ENCODE measurements around the gene DLK1.

DLK1 gene

DNA sequence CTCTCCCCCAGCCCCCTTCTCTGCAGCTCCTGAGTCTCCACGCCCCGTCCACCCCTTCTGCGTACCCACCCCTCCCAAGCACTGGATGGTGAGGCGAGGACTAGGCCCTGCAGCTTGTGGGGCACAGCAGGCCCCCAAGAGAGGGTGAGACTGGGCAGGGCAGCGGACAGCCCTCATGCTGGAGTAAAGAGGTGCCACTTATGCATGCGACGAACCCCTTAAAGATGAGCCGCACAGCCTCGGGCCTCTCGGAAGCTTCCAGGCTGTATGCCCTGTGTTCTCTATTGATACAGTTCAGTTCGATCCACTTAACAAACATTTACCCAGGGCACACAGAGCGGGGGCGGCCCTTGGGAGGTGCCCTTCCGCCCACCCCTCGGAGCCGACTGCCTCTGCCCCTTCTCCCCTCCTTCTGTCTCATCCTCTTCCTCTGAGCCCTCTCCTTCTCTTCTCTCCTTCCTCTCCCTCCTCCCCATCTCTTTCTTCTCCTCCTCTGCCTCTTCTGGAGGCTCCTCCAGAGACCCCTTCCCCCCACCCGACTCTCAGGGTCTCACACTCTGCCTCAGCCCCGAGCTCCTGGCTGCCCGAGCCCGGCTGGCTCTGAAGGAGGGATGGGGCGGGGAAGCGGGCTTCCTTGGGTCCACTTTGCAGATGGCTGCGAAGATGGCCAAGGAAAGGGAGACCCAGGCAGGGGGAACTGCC is 32.7 kb upstream of the DLK1 start:
- DNase-seq (ENCODE audit: low spot score): no peak

DNA sequence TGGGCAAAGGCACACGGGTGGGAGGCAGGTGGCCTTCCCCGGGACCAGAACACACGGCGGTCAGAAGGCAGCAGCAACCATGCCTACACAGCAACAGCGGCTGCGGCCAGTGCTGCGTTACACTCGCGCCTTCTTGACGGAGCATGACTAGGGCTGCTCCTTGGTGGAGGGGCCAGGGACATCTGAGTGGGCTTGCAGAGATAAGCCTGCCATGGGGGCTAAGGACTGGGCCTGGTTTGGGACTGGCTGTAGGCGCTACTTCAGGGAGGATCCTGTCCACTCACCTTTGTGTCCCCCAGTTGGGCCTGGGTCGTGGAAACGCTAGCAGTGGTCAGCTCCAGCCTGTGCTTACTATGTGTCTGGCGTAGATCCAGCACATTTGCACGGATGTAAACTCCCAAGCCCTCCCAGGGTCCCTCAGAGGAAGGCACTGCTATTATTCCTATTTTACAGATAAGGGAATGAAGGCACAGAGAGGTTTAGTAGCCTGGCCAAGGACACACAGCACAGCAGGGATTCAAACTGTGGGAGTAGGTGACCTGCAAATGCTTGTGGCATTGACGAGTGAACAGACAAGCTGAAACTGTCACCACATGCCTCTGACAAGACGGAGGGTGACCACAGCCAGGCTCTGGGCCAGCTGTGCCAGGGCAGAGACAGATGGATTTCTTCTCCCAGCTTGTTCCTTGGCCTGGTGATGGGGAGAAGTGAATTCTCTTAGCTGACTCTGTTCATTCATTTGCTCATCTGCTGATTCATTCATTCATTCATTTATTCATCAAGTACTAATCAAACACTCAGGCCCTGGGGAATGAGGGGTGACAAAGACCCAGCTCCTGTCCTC is 31.9 kb upstream of the DLK1 start:
- no peak for DNase-seq (ENCODE audit: low spot score)

DNA sequence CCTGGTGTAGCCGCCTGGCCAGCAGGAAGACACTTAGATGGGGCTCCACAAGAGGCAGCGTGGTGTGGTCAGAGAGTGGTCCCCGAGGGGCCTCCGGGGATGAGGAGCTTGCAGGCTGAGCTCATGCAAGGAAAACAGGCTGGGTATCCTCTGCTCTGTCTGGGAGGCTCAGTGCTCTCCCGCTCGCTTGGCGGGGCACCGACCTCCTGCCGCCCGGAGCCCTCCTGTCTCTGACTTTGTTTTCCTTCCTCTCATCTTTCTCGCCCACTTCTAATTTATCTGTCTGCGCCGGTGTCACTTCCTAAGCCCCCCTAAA is 31.3 kb upstream of the DLK1 start:
- DNase-seq (ENCODE audit: low spot score): no peak

DNA sequence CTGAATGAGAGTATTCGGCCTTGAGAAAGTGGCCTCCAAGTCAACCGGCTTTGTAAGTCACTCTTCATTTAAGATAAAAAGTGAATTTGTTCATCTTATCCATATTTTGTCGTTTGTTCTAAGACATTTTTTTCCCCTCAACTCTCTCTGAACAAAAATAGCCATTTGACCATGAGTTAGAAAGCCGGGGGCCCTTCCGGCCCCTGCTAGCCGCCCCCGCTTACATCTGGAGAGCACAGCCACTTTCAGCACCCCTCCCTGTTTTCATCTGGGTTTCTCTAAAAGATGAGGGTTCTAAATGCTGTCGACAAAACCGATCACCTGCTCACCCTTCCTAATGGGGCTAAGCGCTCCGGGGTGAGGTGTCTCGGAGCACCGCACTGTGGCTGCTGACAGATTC is 30.7 kb upstream of the DLK1 start:
- DNase-seq (ENCODE audit: low spot score): no peak

DNA sequence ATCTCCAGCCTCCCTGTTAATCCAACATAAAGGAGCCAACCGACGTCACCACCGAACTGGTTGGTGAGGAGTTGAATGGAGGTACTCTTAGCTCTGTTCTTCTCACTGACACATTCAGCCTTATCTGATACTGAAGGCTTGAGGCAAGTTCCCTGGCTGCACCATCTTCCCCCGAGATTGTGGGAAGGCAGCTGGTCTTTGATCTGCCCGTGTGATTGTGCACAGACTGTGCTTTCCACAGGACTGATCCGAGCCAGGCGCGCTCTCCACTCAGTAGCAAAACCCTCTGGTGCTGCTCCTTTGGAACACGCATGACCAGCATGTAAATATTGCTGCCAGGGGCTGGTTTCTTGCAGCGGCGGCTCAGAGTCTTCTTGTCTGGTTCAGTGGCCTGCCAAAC is 30.1 kb upstream of the DLK1 start:
- DNase-seq (ENCODE audit: low spot score): no peak

DNA sequence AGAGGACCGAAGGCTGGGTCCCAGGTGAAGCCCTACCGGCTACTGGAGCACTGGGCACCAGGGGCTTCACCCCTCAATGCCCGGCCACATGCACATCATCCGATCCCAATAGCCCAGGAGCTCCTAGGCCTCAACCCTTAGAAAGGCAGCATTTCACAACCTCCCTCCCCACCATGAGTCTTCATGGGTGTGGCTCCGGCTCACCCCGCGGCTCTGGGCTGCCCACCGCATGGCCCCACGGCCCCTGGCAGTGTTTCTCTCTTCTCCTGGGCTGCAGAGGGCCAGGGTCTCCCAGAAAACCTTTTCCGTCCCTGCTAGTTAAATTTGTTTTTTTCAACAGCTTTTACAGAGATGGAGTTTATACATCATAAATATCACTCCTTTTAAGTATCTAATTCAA is 28.6 kb upstream of the DLK1 start:
- DNase-seq (ENCODE audit: low spot score): no peak

DNA sequence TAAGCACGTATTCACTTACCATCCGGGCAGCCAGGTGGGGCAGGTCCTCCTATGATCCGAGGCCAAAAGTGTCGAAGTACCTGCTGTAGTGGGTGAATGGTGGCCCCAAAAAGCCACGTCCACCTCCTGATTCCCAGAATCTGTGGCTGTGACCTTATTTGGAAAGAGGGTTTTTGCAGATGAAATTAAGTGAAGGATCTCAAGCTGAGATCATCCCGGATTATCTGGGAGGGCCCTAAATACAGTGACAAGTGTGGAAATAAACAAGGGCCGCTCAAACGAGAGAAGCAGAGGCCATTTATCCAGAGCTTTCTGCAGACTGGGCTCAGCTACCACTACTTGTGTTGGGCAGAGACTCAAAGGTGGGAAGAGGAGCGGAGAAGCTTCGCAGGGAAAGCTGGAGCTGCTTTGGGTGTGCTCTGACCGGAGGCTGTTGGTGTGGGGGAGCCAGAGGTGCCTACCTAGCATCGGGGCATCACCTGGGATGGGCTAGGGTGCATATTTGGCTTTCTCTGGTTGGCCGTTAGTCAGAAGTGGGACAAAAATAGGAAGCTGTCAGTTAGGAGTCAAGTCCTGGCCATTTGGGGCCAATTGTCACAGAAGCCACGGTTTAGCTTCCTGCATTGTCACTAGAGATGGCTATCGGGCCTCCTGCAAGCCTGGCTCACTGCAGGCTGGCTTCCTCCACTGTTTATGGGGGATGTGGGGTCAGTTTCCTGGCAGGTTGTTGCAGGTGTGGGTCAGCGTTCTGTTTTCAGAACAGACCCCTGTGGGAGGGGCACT is 27.8 kb upstream of the DLK1 start:
- no peak for DNase-seq (ENCODE audit: low spot score)

DNA sequence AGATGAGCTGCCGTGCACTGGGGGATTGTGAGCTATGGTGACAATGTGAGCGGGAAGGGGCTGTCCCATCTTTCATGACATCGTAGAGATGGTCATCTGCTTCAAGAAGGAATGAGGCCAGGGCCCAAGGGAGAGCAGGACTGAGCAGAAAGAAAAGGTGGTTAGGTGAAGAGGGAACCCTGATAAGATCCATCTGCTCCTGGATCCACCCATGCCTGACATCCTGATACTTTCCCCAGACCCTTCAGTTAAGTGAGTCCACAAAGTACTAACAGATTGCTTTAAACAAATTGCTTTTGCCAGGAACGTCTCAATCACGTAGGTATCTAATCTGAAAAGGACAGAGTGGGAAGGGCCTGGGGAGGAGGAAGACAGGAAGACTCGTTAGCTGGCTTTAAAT is 25.4 kb upstream of the DLK1 start:
- DNase-seq (ENCODE audit: low spot score): no peak

DNA sequence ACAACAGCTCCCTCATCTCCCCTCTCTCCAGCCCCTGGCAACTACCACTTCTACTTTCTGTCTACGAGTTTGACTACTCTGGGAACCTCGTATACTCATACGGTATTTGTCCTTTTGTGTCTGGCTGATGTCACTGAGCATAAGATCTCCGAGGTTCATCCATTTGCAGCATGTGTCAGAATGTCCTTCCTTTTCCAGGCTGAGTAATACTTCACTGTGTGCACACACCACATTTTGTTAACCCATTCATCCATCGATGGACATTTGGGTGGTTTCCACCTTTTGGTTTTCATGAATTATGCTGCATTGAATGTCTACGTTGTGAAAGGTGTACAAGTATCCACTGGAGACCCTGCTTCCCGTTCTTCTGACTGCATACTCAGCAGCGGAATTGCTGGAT is 24.1 kb upstream of the DLK1 start:
- no peak for DNase-seq (ENCODE audit: low spot score)

DNA sequence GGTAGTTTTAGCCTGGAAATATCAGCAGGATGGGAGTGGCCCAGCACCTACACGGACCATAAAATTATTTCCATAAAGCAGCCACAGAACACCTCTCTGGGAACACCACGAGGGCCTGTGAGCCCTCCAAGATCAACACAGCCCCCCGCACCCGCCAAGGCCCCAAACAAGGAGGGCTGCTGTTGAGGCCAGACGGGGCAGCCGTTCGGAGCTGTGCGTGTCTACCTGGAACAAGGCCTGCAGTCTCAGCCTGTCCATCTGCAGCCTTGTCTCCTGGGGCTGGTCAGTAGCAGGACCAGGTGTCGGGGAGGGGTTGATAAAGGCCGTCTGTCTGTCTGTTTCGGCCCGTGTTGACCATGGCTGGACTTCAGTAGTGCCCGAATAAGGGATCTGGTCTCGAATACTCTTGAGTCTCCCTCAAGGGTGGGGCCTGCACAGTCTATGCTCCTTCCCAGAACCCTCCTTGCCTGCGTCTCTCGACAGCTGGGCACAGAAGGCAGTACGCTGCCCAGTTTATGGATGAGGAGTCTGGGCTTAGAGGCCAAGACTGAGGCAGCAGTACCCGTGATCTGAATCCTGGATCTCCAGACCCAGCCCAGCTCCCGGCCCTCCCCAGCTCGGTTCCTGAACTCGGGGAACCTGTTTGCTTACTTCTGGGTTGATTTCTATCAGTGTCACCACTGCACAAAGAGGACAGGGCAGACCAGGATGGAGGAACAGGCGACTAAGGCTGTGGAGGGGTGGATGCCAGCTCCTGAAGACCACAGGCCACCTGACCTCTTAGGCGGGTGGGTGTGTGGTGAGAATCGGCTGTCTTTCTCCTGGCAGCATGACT is 23.1 kb upstream of the DLK1 start:
- DNase-seq (ENCODE audit: low spot score): no peak

DNA sequence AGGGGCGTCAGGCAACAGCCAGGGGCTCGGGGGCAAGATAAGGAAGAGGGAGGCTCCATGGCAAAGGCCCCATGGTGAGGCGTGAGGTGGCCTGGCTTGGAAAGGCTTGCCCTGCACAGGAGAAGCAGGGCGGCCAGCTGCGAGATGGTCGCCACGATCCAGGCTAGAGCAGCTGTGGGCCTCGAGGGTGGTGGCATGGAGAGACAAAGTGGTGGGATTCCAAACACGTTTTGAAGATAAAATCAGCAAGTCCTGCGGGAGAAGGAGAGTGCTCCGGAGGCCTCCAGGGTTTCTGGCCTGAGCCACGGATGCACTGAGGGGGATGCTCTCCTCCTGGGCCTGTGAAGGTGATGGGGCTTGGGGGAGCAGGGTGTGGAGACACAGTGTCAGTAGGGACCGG is 20.5 kb upstream of the DLK1 start:
- no peak for DNase-seq (ENCODE audit: low spot score)

DNA sequence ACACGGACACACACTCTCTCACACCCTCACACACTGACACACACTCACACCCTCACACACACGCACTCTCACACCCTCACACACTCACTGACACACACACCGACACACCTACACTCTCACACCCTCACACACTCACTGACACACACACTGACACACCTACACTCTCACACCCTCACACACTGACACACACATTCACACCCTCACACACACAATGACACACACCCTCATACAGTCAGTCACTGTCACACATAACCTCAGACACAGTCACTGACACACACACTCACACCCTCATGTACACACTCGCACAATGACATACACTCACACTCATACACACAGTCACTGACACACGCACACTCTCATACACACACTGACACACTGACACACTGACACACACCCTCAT is 19.8 kb upstream of the DLK1 start:
- no peak for DNase-seq (ENCODE audit: low spot score)

DNA sequence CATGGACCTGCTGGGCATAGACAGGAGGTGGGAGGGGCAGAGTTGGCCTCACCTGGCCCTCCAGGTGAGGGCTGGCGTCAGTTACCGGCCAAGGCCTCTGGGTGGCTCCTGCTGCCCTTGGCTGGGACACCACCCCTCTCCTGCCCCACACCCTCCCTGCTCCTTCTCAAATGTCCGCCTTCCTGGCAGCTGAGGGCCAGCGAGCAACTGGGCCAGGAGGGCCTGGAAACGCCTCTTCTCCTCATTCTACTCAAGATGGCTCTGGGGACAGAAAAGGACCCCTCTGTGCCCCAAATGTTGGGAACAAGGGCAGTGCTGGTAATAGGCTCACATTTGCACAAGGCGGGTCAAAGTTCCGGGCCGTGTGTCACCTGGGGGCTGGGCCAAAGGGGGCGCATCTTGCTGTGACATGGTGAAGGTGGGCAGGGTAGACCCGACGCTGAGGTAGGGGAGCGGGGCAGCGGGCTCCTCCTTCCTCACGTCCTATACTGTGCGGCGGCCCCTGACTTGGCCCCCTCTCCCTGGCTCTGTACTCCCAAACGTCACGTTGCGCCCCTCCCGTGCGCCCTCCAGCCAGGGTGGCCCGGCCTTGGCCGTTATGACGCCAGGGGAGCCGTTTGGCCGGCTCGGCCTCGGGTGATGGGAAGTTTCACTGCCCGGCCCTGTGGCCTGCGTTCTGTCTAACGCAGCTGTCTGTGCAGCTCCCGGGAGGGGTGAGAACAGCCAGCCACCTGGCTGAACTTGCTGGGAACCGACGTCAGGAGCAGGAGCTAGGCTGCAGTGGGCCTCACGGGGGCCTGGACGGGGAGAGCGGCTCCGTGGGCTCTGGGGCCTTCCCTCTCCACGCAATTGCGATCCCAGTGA is 18.0 kb upstream of the DLK1 start:
- no peak for DNase-seq (ENCODE audit: low spot score)

DNA sequence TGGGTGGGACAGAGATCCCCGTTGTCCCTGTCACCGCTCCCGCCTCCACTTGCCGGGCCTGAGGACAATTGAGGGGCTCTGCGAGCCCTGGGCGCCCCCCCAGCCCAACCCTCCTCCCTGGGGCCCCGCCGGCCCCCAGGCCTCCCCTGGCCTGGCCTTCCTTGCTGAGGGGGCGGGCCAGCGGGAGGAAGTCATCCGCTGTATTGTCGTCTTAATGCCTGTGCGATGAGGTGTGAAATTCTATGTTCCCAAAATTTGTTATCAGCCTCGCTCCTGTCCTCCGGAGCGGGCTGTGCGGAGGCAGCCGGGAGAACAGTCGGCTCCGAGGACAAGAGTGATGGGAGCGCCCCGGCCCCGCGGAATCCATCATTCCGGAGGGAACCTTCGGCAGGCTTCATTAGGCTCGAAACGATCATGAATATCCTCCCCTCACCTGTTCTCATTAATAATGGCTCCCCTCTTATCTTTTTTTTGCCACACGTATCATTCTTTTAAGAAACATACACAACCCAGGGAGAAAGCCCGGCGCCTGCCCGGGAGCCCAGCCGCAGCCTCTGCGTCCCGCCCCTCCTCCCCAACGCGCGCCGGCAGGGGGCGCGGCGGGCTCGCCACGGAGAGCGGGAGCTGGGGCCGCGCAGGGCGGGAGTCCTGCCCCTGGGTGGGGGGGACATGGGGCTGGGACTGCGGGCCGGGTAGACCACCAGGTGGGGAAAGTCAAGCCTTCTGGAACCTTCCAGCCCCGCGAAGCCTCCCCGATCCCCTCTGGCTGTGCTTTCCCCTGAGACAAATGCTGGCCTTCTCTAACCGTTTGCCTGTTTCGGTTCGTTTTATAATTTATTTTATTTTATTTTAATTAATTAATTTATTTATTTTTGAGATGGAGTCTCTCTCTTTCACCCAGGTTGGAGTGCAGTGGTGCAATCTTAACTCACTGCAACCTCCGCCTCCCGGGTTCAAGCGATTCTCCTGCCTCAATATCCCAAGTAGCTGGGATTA is 17.1 kb upstream of the DLK1 start:
- no peak for DNase-seq (ENCODE audit: low spot score)

DNA sequence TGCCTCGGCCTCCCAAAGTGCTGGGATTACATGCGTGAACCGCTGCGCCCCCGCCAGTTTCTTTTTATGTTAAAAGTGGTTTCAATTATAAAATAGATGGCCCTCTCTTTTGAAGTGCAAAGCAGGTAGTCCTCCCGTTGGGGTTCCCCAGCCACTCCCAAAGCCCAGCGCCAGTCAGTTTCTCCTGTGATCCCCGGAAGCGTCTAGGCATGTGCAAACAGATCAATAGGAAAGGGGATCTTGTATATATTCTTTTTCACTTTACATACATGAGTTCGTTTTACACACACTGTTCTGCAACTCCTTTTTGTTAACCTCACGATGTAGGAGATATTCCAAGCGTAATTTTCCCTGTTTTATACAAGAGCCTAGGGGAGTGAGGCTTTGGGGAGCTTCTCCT is 16.3 kb upstream of the DLK1 start:
- DNase-seq (ENCODE audit: low spot score): no peak

DNA sequence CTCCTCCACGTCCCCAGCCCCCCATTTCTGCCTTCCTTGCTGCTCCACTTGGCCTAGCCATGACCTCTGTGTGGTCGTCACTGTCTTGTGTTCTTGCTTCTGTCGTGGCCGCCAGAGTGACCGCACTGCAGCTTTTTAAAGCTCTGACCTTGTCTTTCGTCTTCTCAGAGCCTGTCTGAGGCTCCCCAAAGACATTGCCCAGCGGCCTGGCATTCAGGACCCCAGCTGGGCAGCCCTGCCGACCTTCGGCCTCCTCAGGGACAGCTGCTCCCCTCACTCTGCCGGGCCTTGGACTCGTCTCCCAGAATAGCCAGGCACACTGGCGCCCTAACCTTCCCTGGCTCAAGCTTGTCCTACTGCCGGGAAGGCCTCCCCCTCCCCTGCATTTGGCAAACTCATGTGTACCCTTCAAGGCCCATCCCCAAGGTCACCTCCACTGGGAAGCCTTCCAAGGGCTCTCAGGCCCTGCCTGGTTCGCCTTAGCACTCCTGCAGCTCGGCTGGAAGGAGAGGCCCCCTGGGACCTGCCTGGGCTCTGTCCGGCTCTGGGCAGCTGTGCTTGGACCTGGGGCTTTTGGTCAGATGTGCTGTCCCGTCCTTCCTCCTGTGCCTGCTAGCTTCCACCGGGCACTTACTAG is 15.7 kb upstream of the DLK1 start:
- DNase-seq (ENCODE audit: low spot score): no peak

DNA sequence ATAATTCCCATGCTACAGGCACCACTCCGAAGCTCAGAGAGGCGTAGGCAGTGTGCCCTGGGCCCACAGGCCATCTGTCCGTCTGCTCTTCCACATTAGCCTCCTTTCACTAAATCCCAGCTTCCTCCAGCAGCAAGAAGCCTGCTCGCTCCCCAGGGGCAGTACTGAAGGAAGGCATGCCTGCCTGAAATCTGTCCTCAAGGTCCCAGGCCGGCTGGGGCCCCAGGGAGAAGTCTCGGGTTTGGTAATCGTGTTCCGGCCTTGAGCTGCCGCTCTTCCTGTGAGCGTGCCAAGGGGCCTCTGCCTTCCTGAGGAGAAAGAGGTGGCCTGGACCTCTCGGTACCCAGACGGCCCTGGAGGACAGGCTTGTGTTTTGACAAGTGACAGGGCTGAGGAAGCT is 15.2 kb upstream of the DLK1 start:
- DNase-seq (ENCODE audit: low spot score): no peak

DNA sequence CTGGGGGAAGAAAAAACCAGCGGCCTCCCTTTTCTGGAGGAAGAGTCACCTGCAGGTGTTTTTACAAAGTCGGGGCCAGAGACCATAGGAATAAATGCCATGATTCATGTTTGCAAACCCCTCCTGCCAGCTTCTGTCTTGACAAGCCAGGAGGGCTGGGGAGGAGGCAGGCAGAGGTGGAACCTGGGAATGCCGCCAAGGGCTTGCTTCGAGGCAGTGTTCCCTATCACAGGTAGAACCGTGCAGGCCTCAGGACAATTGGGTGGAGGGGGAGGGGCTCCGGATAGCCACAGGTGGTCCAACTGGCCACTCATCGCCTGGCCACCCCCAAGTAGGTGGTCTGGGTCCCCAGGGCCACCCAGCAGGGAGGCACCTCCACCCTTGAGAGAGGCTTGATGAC is 14.2 kb upstream of the DLK1 start:
- DNase-seq (ENCODE audit: low spot score): no peak

DNA sequence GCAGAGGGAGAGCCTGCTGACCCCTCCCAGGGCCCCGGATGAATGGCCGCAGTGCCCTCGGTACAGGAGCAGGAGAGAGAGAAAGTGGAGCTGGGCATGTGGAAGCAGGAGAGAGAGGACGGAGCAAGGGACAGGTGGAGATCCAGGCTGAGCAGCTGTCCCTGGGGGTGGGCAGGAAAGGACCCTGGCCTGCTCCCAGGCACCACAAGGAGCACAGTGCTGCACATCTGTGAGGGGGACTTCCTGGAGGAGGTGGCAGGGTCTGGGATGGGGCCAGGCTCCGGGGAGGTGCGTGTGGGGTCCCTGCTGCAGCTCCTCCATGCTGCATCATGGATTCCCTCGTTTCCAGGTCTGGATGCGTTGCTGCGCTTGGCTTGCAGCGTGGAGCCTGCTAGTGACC is 13.0 kb upstream of the DLK1 start:
- DNase-seq (ENCODE audit: low spot score): no peak

Data from pons (tissue), 1 donor.